ENCODE measurements around the gene XKR7. TPM values are rescaled to one million over a fixed set of nuclear protein-coding genes. Genes with fewer than 3 reads are reported as not detected.

XKR7 gene
- total RNA-seq, 1 donor from 2014 or later = 0.07 TPM

- H3K27ac Mint-ChIP-seq = peak overlapping the region; percentile 26
- H3K4me1 Mint-ChIP-seq = peaks cover 31% of the 10 kb centered on the region
These were observed 51.9 kb downstream of the XKR7 start for GRCh38 chr20:32019563-32020463.

GRCh38 chr20:32021091-32021490, 53.1 kb downstream of the XKR7 start:
- no peaks in the 10 kb centered on the region for H3K36me3 ChIP-seq
- H3K27me3 ChIP-seq = peaks cover 43% of the 10 kb centered on the region
- peaks cover 2% of the 10 kb centered on the region for H3K9me3 Mint-ChIP-seq
- H3K4me3 Mint-ChIP-seq = peak overlapping the region; percentile 14
- no peaks in the 10 kb centered on the region for H3K79me2 ChIP-seq (ENCODE audit: low read depth)
- no peak overlapping the region for H3K4me3 ChIP-seq
- no peak overlapping the region for H3K4me2 ChIP-seq
- no peak overlapping the region for H3K27ac ChIP-seq
- peaks cover 29% of the 10 kb centered on the region for H3K27me3 Mint-ChIP-seq (ENCODE audit: insufficient read depth, low read depth)
- no peak overlapping the region for H3K9ac ChIP-seq
- no peak for TF ChIP-seq EZH2phosphoT487 (IDR thresholded peaks at IDR 0.05)
- no peak for TF ChIP-seq EZH2 (IDR thresholded peaks at IDR 0.05)
- TF ChIP-seq, protein P1, sequence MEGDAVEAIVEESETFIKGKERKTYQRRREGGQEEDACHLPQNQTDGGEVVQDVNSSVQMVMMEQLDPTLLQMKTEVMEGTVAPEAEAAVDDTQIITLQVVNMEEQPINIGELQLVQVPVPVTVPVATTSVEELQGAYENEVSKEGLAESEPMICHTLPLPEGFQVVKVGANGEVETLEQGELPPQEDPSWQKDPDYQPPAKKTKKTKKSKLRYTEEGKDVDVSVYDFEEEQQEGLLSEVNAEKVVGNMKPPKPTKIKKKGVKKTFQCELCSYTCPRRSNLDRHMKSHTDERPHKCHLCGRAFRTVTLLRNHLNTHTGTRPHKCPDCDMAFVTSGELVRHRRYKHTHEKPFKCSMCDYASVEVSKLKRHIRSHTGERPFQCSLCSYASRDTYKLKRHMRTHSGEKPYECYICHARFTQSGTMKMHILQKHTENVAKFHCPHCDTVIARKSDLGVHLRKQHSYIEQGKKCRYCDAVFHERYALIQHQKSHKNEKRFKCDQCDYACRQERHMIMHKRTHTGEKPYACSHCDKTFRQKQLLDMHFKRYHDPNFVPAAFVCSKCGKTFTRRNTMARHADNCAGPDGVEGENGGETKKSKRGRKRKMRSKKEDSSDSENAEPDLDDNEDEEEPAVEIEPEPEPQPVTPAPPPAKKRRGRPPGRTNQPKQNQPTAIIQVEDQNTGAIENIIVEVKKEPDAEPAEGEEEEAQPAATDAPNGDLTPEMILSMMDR (IDR thresholded peaks at IDR 0.05) = no peak
- H3K4me1 ChIP-seq = peaks cover 7% of the 10 kb centered on the region
- H3K36me3 Mint-ChIP-seq = peaks cover 2% of the 10 kb centered on the region
- no peaks in the 10 kb centered on the region for H3K9me3 ChIP-seq (ENCODE audit: low read depth)
- H4K20me1 ChIP-seq (ENCODE audit: low read depth) = no peaks in the 10 kb centered on the region
- peaks cover 22% of the 10 kb centered on the region for H3K4me1 Mint-ChIP-seq
- no peak overlapping the region for H3K27ac Mint-ChIP-seq
- no peak overlapping the region for H2AFZ ChIP-seq (replicated peaks)
- H3F3A ChIP-seq (ENCODE audit: low read depth) = peaks cover 14% of the 10 kb centered on the region
- DNase-seq (ENCODE audit: low spot score) = no peak

More at GRCh38 chr20:32019563-32020463, 51.9 kb downstream of the XKR7 start:
- Histone ChIP-seq H3K9me3 (ENCODE audit: low read depth) (no peaks in the 10 kb centered on the region), H3K79me2 (ENCODE audit: low read depth) (no peaks in the 10 kb centered on the region), H3K4me3 (peak overlapping the region; percentile 83), H3K9ac (no peak overlapping the region), H3F3A (ENCODE audit: low read depth) (peaks cover 14% of the 10 kb centered on the region), H3K27ac (no peak overlapping the region), H3K4me2 (peak overlapping the region; percentile 78), H3K36me3 (no peaks in the 10 kb centered on the region), H3K4me1 (peaks cover 7% of the 10 kb centered on the region), H3K27me3 (peaks cover 51% of the 10 kb centered on the region), H4K20me1 (ENCODE audit: low read depth) (no peaks in the 10 kb centered on the region), H2AFZ (replicated peaks) (no peak overlapping the region)
- Mint-ChIP-seq H3K9me3 (peaks cover 2% of the 10 kb centered on the region), H3K36me3 (peaks cover 2% of the 10 kb centered on the region), H3K27me3 (ENCODE audit: insufficient read depth, low read depth) (peaks cover 33% of the 10 kb centered on the region), H3K4me3 (peak overlapping the region; percentile 89)
- no peak for DNase-seq (ENCODE audit: low spot score)
- TF ChIP-seq EZH2 (IDR thresholded peaks at IDR 0.05) (no peak), EZH2phosphoT487 (IDR thresholded peaks at IDR 0.05) (no peak)
- TF ChIP-seq, protein P1 (IDR thresholded peaks at IDR 0.05) = no peak

DNA sequence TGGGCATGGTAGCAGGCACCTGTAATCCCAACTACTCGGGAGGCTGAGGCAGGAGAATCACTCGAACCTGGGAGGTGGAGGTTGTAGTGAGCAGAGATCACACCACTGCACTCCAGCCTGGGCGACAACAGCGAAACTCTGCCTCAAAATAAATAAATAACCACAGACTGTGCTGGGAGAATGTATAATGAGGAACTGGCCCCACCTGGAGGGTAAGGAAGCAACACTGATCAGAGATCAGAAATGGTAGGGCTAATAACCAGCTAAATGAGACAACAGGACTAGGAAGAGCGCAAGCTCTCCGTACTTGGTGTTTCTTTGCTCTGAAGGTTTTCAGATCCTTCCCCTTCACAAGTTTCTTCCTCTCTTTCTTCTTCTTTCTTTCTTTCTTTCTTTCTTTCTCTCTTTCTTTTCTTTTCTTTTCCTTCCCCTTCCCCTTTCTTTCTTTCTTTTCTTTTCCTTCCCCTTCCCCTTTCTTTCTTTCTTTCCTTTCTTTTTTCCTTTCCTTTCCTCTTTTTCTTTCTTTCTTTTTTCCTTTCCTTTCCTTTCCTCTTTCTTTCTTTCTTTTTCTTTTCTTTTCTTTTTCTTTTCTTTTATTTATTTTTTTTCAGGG, 56.8 kb downstream of the XKR7 start:
- H3K27ac Mint-ChIP-seq = no peak overlapping the region
- H3K4me3 ChIP-seq = no peak overlapping the region
- peaks cover 34% of the 10 kb centered on the region for H3K4me1 Mint-ChIP-seq
- no peaks in the 10 kb centered on the region for H3K79me2 ChIP-seq (ENCODE audit: low read depth)
- no peaks in the 10 kb centered on the region for H3K36me3 Mint-ChIP-seq
- H3K36me3 ChIP-seq = no peaks in the 10 kb centered on the region
- H3K9me3 Mint-ChIP-seq = no peaks in the 10 kb centered on the region
- H2AFZ ChIP-seq (replicated peaks) = no peak overlapping the region
- peaks cover 7% of the 10 kb centered on the region for H3K4me1 ChIP-seq
- no peaks in the 10 kb centered on the region for H3K9me3 ChIP-seq (ENCODE audit: low read depth)
- H3K27ac ChIP-seq = no peak overlapping the region
- peaks cover 19% of the 10 kb centered on the region for H3K27me3 ChIP-seq
- no peak for TF ChIP-seq EZH2 (IDR thresholded peaks at IDR 0.05)
- no peak for TF ChIP-seq EZH2phosphoT487 (IDR thresholded peaks at IDR 0.05)
- TF ChIP-seq, protein P1 (IDR thresholded peaks at IDR 0.05) = no peak
- peaks cover under 1% of the 10 kb centered on the region for H3F3A ChIP-seq (ENCODE audit: low read depth)
- no peaks in the 10 kb centered on the region for H4K20me1 ChIP-seq (ENCODE audit: low read depth)
- peaks cover 23% of the 10 kb centered on the region for H3K27me3 Mint-ChIP-seq (ENCODE audit: insufficient read depth, low read depth)
- no peak overlapping the region for H3K4me3 Mint-ChIP-seq
- no peak for DNase-seq (ENCODE audit: low spot score)
- H3K9ac ChIP-seq = no peak overlapping the region
- H3K4me2 ChIP-seq = no peak overlapping the region

Data from neural progenitor cell (in vitro differentiated cells).